ENCODE data around the gene GTF3C5. TPM values are rescaled to one million over a fixed set of nuclear protein-coding genes. Genes with fewer than 3 reads are reported as not detected.

GTF3C5 gene
- total and polyA plus RNA-seq, 2 of the 4 experiments (the other 2 are of a cell fraction): 49.1 to 52.3 TPM

DNA sequence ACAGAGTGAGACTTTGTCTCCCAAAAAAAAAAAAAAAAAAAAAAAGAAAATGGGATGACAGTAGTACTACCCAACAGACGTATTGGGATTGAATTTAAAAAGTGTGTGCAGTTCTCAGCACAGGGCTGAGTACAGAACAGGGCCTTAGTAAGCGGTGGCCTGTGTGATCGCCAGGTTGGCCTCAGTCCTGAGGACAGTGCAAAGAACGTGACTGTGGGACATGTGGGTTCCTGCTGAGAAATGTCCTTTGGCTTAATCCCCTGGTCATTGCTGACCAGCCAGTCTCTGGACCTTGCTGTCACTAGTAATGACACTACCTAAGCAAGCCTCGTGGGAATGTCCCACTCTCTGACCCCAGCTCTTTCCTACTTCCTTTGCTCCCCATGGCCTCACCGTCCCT, 13.3 kb downstream of the GTF3C5 start:
- Histone ChIP-seq H3K79me1 (ENCODE audit: low read depth in 1 of 2, low read length in 2 of 2) (peaks cover 9 to 40% of the 10 kb centered on the region in 2 experiments; a peak in 3 of 4 replicates), H3K9me1 (ENCODE audit: insufficient read depth, low read length) (no peaks in the 10 kb centered on the region), H4K8ac (ENCODE audit: low read depth in 2 of 2, low read length in 2 of 2) (no peak overlapping the region), H3K9ac (ENCODE audit: low read depth, low read length) (no peak overlapping the region), H2AK9ac (replicated peaks; ENCODE audit: low read depth, low read length, poor library complexity) (no peak overlapping the region), H2BK120ac (ENCODE audit: low read depth, low read length) (no peak overlapping the region), H3K4me1 (ENCODE audit: control insufficient read depth, insufficient read depth, low read length) (no peaks in the 10 kb centered on the region), H2BK5ac (ENCODE audit: low read depth, low read length, poor library complexity, severe bottlenecking) (no peak overlapping the region), H3K27ac (ENCODE audit: insufficient read depth, low read length) (no peak overlapping the region), H3K4me2 (ENCODE audit: low read depth, low read length) (no peak overlapping the region), H3K4me3 (ENCODE audit: insufficient read depth, low read depth, low read length) (no peak overlapping the region), H3K27me3 (ENCODE audit: control insufficient read depth, insufficient read depth, low read length) (no peaks in the 10 kb centered on the region), H3K18ac (ENCODE audit: low read depth, low read length) (no peak overlapping the region), H3K9me3 (ENCODE audit: control insufficient read depth, insufficient read depth, low read length) (no peaks in the 10 kb centered on the region), H4K20me1 (ENCODE audit: insufficient read depth, low read length) (peaks cover 28% of the 10 kb centered on the region), H4K5ac (ENCODE audit: low read depth, low read length) (no peak overlapping the region), H3K23ac (ENCODE audit: low read depth, low read length) (no peak overlapping the region), H3K36me3 (ENCODE audit: control insufficient read depth, insufficient read depth, low read length) (peaks cover 54% of the 10 kb centered on the region), H2AFZ (replicated peaks; ENCODE audit: low read length, poor library complexity) (no peak overlapping the region), H2AK5ac (ENCODE audit: low read depth, low read length) (no peak overlapping the region), H3K56ac (ENCODE audit: extremely low read depth, insufficient read depth, low read length) (no peak overlapping the region), H2BK15ac (ENCODE audit: low read depth, low read length) (no peak overlapping the region), H3K4ac (ENCODE audit: low read depth, low read length) (no peak overlapping the region), H3K14ac (replicated peaks; ENCODE audit: low read depth, low read length) (no peak overlapping the region), H2BK20ac (ENCODE audit: low read depth, low read length) (no peak overlapping the region), H4K91ac (ENCODE audit: insufficient read depth, low read depth, low read length) (no peak overlapping the region)
- ATAC-seq (ENCODE audit: low read depth) (no peak), DNase-seq (no peak)
- no TSS peak for BruUV-seq (replicated peaks)
- no peak for TF ChIP-seq MAFK (IDR thresholded peaks at IDR 0.05; ENCODE audit: low read depth, low read length)
- TF ChIP-seq RFX5 (IDR thresholded peaks at IDR 0.05; ENCODE audit: low read depth, low read length): no peak
- ChIA-PET POLR2A (ENCODE audit: unreplicated experiment) (interaction anchor here (0.6 kb wide), 1 partner anchor 757 kb away, joined by 3 read pairs; no protein-coding TSS in a partner anchor), CTCF (interaction anchor here (1.7 kb wide), 1 partner anchor 100 kb away, joined by 4 read pairs; no protein-coding TSS in a partner anchor)
- in situ Hi-C loops (cut with MboI; ENCODE audit: low sequenced_read_pairs): loop anchor here (25.0 kb wide), 1 partner anchor 443 kb away; the partner anchor contains the start of gene SLC2A6
- dilution Hi-C loops (cut with HindIII; ENCODE audit: low sequenced_read_pairs, unreplicated experiment): no loop called here
- 86% methylated on average over 2 of the region's 6 CpGs; no CpG with 5 or more reads in 1 of the 2 experiments for WGBS, 2 experiments (ENCODE audit: extremely low coverage in 2 of 2, insufficient read length in 1 of 2)
- intact Hi-C loops (cut with micrococcal nuclease): no loop called here
